Measurements from ENCODE around the gene RAB30. TPM values are rescaled to one million over a fixed set of nuclear protein-coding genes. Genes with fewer than 3 reads are reported as not detected.

Gene RAB30
- total and polyA plus RNA-seq, 2 donors (not counting 3 experiments of a cell fraction or from before 2014, with no cell fraction given) = 4.1 to 14.6 TPM

- Histone ChIP-seq H3K9me1 (replicated peaks; ENCODE audit: control insufficient read depth, extremely low read depth, insufficient read depth, low read length) (no peaks in the 10 kb centered on the region), H3K27me3 (ENCODE audit: control insufficient read depth in 2 of 2, insufficient read depth in 2 of 2, low read length in 2 of 2) (no peaks in the 10 kb centered on the region), H4K20me1 (replicated peaks; ENCODE audit: control insufficient read depth, extremely low read depth, insufficient read depth, low read length) (no peaks in the 10 kb centered on the region), H3K9ac (replicated peaks; ENCODE audit: extremely low read depth, insufficient read depth, low read length) (no peak overlapping the region), H3K79me2 (ENCODE audit: control insufficient read depth, insufficient read depth, low read length) (no peaks in the 10 kb centered on the region), H3K9me3 (replicated peaks; ENCODE audit: control insufficient read depth, insufficient read depth, low read length) (no peaks in the 10 kb centered on the region), H3K4me1 (ENCODE audit: control insufficient read depth, extremely low read depth, insufficient read depth, low read length) (peaks cover 16% of the 10 kb centered on the region), H3K4me3 (replicated peaks in 1 of 3; ENCODE audit: insufficient read depth in 1 of 3, low read depth in 1 of 3, low read length in 3 of 3) (no peak overlapping the region), H2AFZ (ENCODE audit: low read depth, low read length) (no peak overlapping the region), H3K27ac (ENCODE audit: insufficient read depth, low read depth, low read length) (no peak overlapping the region), H3K4me2 (ENCODE audit: insufficient read depth, low read length) (no peak overlapping the region), H3K36me3 (ENCODE audit: control insufficient read depth in 2 of 2, extremely low read depth in 1 of 2, insufficient read depth in 2 of 2, low read length in 2 of 2) (no peaks in the 10 kb centered on the region)
- ChIA-PET POLR2A (no interaction called here), CTCF (no interaction called here)
- dilution Hi-C loops (cut with MboI; ENCODE audit: extremely low pct_ligation_motif_present, low sequenced_read_pairs) (no loop called here), intact Hi-C loops (cut with micrococcal nuclease) (no loop called here)
- DNase-seq (ENCODE audit: low read depth, low spot score) = no peak
- peak; percentile 49 for FAIRE-seq
- BruUV-seq (replicated peaks) = no TSS peak
- TF ChIP-seq FOS (IDR thresholded peaks at IDR 0.05; ENCODE audit: borderline replicate concordance, insufficient read depth, low read length) (no peak), GATA2 (IDR thresholded peaks at IDR 0.05; ENCODE audit: insufficient read depth, insufficient read length, low read depth, low read length) (no peak), MYC (IDR thresholded peaks at IDR 0.05; ENCODE audit: low read depth, low read length) (no peak), POLR2AphosphoS5 (IDR thresholded peaks at IDR 0.05; ENCODE audit: insufficient read depth, low read depth, low read length) (no peak), JUN (IDR thresholded peaks at IDR 0.05; ENCODE audit: borderline replicate concordance, insufficient read depth, insufficient read length, low read depth) (no peak), MAX (IDR thresholded peaks at IDR 0.05; ENCODE audit: insufficient read depth, insufficient read length) (no peak), POLR2A (IDR thresholded peaks at IDR 0.05; ENCODE audit: low read depth, low read length) (no peak), CTCF (IDR thresholded peaks at IDR 0.05; ENCODE audit: extremely low read depth in 1 of 2, insufficient read depth in 1 of 2, low read depth in 1 of 2, low read length in 2 of 2) (no peak), EZH2 (IDR thresholded peaks at IDR 0.05; ENCODE audit: borderline replicate concordance, low read depth, low read length, severe bottlenecking) (no peak)
These were observed 69.6 kb downstream of the RAB30 start for GRCh38 chr11:83002053-83002452.
